NB4 (cell line): ENCODE measurements around the gene ZNF428.
"Not testable (repeated sequence)": the region's sequence is repeated elsewhere in the genome, so short reads cannot be mapped to it uniquely, and the experiment has no call there.

Experiments
- DNase-seq: peaks from one replicate; pipeline ENCODE4 v3.0.0; 2010; ENCODE audit warnings: low read depth
- H3K4me3 ChIP-seq: one replicate; pipeline ENCODE4 v1.5.1; 2011; ENCODE audit warnings: mild to moderate bottlenecking, low read depth, low read length, moderate library complexity
- MYC ChIP-seq: IDR thresholded peaks from 2 replicates; pipeline ENCODE4 v1.6.1; 2011; ENCODE audit warnings: low read depth, low read length
- POLR2A ChIP-seq: IDR thresholded peaks from 2 replicates; pipeline ENCODE4 v1.6.1; 2011; ENCODE audit warnings: mild to moderate bottlenecking; ENCODE audit not compliant: insufficient read length; ENCODE audit errors: extremely low read depth
- TF ChIP-seq, protein P1 (sequence below): IDR thresholded peaks from 2 replicates; pipeline ENCODE4 v1.6.1; 2011; ENCODE audit warnings: low read depth, low read length
- TF ChIP-seq, protein P2 (sequence below): IDR thresholded peaks from one replicate; pipeline ENCODE4 v1.5.1; 2012; ENCODE audit warnings: low read depth, low read length

Gene ZNF428

DNA sequence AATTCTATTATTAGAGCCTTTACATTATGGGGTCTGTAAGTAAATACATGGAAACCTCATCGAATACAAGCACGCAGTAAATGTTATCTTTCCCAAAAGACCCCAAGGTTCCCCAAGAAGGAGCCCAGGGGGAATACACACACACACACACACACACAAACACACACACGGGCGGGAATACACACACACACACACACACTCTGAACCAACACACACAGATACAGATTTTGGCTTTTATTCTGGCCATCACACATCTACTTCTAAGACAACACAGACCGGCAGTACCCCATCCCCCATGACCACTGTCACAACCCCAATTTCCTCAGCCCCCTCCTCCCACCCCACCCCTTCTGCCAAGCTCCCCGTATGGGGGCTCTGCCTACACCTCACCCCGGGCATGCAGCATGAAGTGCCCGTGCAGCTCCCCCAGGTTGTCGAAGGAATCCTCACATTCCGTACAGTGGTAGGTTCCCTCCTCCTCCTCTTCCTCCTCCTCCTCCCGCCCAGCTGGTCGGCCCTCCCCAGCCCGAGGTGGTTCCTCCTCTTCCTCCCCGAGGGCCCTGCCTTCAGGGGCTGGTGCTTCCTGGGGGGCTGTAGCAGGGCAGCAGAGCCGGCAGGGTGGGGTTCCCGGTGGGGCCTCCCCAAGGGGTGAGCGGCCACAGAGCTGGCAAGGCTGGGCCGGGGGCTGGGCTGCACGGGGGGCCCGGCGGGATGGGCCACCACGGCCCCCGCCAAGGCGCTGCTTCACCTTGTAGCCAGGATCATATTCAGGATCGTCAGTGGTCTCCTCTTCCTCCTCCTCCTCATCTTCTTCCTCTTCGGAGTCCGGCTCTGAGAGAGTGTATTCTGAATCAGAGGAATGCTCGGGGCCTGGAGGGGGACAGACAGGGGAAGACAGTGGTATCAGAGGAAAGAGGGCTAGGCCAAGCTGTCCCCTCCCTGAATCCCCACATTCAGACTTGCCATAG, 11.9 kb downstream of the ZNF428 start:
- H3K4me3 ChIP-seq: no peak overlapping the region
- no peak for DNase-seq
- TF ChIP-seq, protein P1, sequence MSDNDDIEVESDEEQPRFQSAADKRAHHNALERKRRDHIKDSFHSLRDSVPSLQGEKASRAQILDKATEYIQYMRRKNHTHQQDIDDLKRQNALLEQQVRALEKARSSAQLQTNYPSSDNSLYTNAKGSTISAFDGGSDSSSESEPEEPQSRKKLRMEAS: no peak
- no peak for TF ChIP-seq POLR2A
- no peak for TF ChIP-seq MYC
- TF ChIP-seq, protein P2, sequence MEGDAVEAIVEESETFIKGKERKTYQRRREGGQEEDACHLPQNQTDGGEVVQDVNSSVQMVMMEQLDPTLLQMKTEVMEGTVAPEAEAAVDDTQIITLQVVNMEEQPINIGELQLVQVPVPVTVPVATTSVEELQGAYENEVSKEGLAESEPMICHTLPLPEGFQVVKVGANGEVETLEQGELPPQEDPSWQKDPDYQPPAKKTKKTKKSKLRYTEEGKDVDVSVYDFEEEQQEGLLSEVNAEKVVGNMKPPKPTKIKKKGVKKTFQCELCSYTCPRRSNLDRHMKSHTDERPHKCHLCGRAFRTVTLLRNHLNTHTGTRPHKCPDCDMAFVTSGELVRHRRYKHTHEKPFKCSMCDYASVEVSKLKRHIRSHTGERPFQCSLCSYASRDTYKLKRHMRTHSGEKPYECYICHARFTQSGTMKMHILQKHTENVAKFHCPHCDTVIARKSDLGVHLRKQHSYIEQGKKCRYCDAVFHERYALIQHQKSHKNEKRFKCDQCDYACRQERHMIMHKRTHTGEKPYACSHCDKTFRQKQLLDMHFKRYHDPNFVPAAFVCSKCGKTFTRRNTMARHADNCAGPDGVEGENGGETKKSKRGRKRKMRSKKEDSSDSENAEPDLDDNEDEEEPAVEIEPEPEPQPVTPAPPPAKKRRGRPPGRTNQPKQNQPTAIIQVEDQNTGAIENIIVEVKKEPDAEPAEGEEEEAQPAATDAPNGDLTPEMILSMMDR: no peak

DNA sequence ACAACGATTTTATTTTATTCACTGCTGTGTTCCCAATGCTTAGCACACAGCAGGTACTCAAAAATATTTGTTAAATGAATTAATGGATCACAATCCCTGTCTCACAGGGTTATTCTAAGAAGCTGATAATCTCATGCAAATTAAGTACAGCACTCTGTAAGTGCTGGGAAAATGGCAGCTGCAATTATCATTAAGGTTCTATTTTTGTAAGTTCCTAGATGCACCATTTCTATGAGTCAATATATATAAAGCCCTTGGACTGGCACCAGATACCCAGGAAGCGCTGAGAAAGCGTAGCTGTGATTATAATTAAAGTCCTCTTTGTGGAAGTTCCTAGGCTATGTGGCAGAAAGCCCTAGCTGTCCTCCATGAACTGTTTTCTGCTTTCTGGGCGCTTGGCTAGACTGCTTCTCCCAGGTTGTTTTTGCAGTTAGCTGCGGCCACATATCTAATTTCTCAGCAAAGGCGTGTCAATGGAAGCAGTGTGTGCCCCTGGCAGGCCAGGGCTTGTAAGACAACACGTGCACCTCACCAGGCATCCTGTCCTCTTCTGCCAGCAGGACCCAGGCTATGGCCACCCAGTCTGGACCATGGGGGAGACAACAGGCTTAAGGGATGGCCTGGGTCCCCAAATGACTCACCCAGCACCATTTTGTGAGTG, 12.7 kb downstream of the ZNF428 start:
- H3K4me3 ChIP-seq: no peak overlapping the region
- TF ChIP-seq, protein P1: no peak
- TF ChIP-seq POLR2A (no peak), MYC (no peak)
- TF ChIP-seq, protein P2: no peak
- DNase-seq: no peak

DNA sequence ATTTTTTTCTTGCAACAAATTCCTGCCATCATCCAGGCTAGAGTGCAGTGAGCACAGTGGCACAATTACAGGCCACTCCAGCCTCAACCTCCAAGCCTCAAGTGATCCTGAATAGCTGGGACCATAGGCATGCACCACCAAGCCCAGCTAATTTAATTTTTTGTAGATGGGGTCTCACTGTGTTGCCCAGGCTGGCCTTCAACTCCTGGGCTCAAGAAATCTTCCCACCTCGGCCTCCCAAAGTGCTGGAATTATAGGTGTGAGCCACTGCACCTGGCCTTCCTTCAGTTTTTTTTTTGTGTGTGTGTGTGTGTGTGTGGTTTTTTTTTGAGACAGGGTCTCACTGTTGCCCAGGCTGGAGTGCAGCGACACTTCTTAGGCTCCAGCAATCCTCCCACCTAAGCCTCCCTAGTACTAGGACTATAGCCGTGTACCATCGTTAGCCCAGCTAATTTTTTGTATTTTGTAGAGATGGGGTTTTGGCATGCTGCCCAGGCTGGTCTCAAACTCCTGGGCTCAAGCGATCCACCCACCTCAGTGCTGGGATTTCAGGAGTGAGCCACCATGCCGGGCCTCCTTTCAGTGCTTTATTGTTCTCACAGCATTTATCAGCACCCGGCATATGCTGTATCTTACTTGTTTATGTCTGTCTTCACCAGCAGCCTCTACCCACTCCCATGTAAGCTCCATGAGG, 13.4 kb downstream of the ZNF428 start:
- TF ChIP-seq, protein P1: no peak
- TF ChIP-seq POLR2A (no peak), MYC (no peak)
- TF ChIP-seq, protein P2: no peak
- no peak overlapping the region for H3K4me3 ChIP-seq
- DNase-seq: no peak

DNA sequence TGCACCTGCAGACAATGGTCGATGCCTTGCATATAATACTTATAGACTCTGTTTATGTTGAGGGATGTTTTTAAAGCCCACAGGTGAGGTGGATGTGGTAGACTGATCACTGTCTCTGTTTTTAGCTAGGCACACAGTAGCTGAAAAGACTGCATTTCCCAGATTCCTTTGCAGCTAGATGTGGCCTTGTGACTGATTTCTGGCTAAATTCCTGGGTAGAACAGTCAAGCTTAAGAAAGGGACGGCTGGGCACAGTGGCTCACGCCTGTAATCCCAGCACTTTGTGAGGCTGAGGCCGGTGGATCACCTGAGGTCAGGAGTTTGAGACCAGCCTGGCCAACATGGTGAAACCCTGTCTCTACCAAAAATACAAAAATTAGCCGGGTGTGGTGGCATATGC, 19.1 kb downstream of the ZNF428 start:
- H3K4me3 ChIP-seq, DNase-seq: not testable (repeated sequence)

DNA sequence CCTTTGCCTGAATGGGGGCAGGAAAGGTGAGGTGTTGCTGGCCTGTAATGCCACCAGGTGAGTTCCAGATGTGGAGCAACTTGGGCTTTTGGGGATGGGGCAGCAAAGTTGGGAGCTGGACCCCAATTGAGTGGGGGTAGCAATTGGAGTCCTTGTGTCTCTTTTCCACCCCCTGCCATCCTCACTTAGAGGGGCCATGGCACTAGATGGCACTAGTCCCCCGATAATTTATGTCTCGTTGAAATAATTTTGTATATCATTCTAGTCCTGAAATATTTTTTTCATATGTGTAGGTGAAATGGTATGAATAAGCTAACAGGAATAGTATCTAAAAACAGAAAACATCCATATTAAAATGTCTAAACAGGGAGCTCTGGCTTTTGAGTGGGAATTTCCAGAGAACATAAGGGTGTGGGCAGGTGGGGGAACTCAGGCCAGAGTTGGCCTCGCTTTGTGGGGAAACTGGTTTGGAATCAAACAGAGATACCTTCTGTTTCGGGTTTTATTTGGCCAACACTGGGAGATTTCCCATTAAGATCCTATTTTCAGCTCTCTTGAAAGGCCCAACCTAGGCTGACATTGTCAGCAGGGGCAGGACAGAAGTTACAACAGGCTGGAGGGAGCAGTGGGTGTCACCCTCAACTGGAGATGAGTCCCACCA, 19.7 kb downstream of the ZNF428 start:
- no peak overlapping the region for H3K4me3 ChIP-seq
- no peak for DNase-seq
- no peak for TF ChIP-seq MYC
- TF ChIP-seq, protein P2: no peak
